Activated CD4-positive, alpha-beta T cell treated with anti-CD3 and anti-CD28 coated beads for 36 hours (primary cell): ENCODE measurements around the gene DDX1. TPM values are rescaled to one million over a fixed set of nuclear protein-coding genes. Genes with fewer than 3 reads are reported as not detected.

ENCODE experiments used
- ATAC-seq: fragments of 200-7000 bp; cut with Tn5 transposase; one replicate; pipeline ENCODE4 v1.10.0; 2021; ENCODE audit warnings: mild to moderate bottlenecking, moderate library complexity
- CTCF ChIA-PET: fragments of 350-600 bp; sonication (Branson Sonifier 250); formaldehyde crosslinking; loops from one replicate; lab custom pipeline; 2021; ENCODE audit warnings: antibody characterized with exemption; lab: Charles Lee
- POLR2A ChIA-PET: fragments of 350-600 bp; sonication (Branson Sonifier 250); formaldehyde crosslinking; loops from one replicate; lab custom pipeline; 2021; ENCODE audit warnings: antibody characterized with exemption, inconsistent platforms; lab: Charles Lee
- DNase-seq: peaks from one replicate; pipeline ENCODE4 v3.0.0-alpha.2; 2020
- H3K27ac Mint-ChIP-seq: one replicate; pipeline ENCODE4 v1.8.0; 2021; ENCODE audit warnings: mixed read lengths
- H3K27me3 Mint-ChIP-seq: one replicate; pipeline ENCODE4 v1.8.0; 2021; ENCODE audit warnings: mixed read lengths
- H3K36me3 Mint-ChIP-seq: one replicate; pipeline ENCODE4 v1.8.0; 2021; ENCODE audit warnings: low read depth, mixed read lengths
- H3K4me1 Mint-ChIP-seq: one replicate; pipeline ENCODE4 v1.8.0; 2021; ENCODE audit warnings: mixed read lengths
- H3K4me3 Mint-ChIP-seq: one replicate; pipeline ENCODE4 v1.8.0; 2021; ENCODE audit warnings: mild to moderate bottlenecking, moderate library complexity, mixed read lengths
- H3K9me3 Mint-ChIP-seq: one replicate; pipeline ENCODE4 v1.8.0; 2021; ENCODE audit warnings: low read depth, mixed read lengths
- intact Hi-C, 2 experiments: fragments of 100-400 bp; cut with DNase I in 1 of 2; cut with micrococcal nuclease in 1 of 2; formaldehyde crosslinking; loops; one replicate each; pipeline versions ENCODE4 v1.14.2 to v1.15.1; 2022 to 2024; cut with DNase I, micrococcal nuclease
- total RNA-seq, 2 experiments: library from RNA; stranded (reverse); gene quantifications; one replicate each; pipeline ENCODE4 v1.2.3, GENCODE V29; 2021

The DDX1 gene
- total RNA-seq, 2 experiments from 2014 or later, result 87.6 to 96.2 TPM

DNA sequence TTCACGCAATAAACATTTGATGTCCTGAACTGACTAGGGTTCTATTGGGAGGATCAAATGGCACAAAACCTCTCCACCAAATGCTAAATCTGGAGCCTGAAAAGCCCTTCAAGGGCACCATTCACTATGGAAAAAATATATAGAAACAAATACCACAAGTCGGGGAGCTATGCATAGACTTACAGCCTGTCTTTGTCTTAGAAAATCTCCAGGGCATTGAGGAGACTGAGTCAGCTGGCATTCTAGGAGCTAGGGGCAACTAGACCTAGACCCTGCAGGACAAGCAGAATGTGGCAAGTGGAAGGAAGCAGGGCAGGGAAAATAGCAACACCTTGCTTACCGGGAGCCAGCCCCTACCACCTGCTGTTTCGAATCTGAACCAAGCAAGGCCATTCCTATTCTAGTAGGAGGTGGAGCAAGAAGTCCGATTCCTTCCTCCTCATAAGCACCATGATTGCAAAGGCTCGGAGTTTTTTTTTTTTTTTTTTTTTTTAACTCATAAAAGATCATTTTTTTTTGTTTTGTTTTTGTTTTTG lies 77.8 kb downstream of the DDX1 start:
- no peaks in the 10 kb centered on the region for H3K4me1 Mint-ChIP-seq
- peaks cover 6% of the 10 kb centered on the region for H3K27me3 Mint-ChIP-seq
- H3K27ac Mint-ChIP-seq, result no peak overlapping the region
- H3K36me3 Mint-ChIP-seq, result no peaks in the 10 kb centered on the region
- H3K9me3 Mint-ChIP-seq, result no peaks in the 10 kb centered on the region
- H3K4me3 Mint-ChIP-seq, result no peak overlapping the region
- CTCF ChIA-PET, result no interaction called here
- intact Hi-C loops, result no loop called here
- DNase-seq (no peak), ATAC-seq (no peak)
- POLR2A ChIA-PET, result no interaction called here

GRCh38 chr2:15670469-15670868 lies 78.8 kb downstream of the DDX1 start:
- H3K4me3 Mint-ChIP-seq, result no peak overlapping the region
- DNase-seq, result no peak
- H3K27me3 Mint-ChIP-seq, result peaks cover 6% of the 10 kb centered on the region
- no peaks in the 10 kb centered on the region for H3K36me3 Mint-ChIP-seq
- intact Hi-C loops, result no loop called here
- no peak for ATAC-seq
- no peaks in the 10 kb centered on the region for H3K9me3 Mint-ChIP-seq
- ChIA-PET POLR2A (no interaction called here), CTCF (no interaction called here)
- H3K4me1 Mint-ChIP-seq, result no peaks in the 10 kb centered on the region
- no peak overlapping the region for H3K27ac Mint-ChIP-seq

GRCh38 chr2:15670981-15671380 lies 79.3 kb downstream of the DDX1 start:
- H3K9me3 Mint-ChIP-seq, result no peaks in the 10 kb centered on the region
- no peak overlapping the region for H3K4me3 Mint-ChIP-seq
- no peaks in the 10 kb centered on the region for H3K4me1 Mint-ChIP-seq
- H3K27me3 Mint-ChIP-seq, result peaks cover 6% of the 10 kb centered on the region
- no peak for ATAC-seq
- H3K27ac Mint-ChIP-seq, result no peak overlapping the region
- CTCF ChIA-PET, result no interaction called here
- POLR2A ChIA-PET, result no interaction called here
- no peaks in the 10 kb centered on the region for H3K36me3 Mint-ChIP-seq
- DNase-seq, result no peak
- intact Hi-C loops, result no loop called here

DNA sequence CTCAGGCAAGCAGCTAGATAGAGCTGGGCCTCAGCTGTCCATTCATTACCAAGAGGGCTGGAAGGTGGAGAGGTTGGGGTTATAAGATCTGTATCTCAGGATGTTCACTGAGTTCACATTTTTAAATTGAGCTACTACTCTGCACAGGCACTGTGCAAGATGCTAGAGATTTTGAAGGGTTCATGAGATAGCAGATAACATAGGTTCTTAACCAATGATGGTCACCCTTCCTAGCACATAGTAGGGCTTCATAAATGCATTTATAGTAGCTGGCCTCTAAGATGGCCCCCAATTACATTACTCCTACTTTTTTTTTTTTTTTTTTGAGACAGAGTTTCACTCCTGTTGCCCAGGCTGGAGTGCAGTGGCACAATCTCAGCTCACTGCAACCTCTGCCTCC lies 79.7 kb downstream of the DDX1 start:
- ATAC-seq (no peak), DNase-seq (no peak)
- H3K4me1 Mint-ChIP-seq, result no peaks in the 10 kb centered on the region
- H3K27ac Mint-ChIP-seq, result no peak overlapping the region
- H3K27me3 Mint-ChIP-seq, result peaks cover 6% of the 10 kb centered on the region
- H3K9me3 Mint-ChIP-seq, result no peaks in the 10 kb centered on the region
- intact Hi-C loops, result no loop called here
- H3K4me3 Mint-ChIP-seq, result no peak overlapping the region
- H3K36me3 Mint-ChIP-seq, result no peaks in the 10 kb centered on the region
- ChIA-PET CTCF (no interaction called here), POLR2A (no interaction called here)

DNA sequence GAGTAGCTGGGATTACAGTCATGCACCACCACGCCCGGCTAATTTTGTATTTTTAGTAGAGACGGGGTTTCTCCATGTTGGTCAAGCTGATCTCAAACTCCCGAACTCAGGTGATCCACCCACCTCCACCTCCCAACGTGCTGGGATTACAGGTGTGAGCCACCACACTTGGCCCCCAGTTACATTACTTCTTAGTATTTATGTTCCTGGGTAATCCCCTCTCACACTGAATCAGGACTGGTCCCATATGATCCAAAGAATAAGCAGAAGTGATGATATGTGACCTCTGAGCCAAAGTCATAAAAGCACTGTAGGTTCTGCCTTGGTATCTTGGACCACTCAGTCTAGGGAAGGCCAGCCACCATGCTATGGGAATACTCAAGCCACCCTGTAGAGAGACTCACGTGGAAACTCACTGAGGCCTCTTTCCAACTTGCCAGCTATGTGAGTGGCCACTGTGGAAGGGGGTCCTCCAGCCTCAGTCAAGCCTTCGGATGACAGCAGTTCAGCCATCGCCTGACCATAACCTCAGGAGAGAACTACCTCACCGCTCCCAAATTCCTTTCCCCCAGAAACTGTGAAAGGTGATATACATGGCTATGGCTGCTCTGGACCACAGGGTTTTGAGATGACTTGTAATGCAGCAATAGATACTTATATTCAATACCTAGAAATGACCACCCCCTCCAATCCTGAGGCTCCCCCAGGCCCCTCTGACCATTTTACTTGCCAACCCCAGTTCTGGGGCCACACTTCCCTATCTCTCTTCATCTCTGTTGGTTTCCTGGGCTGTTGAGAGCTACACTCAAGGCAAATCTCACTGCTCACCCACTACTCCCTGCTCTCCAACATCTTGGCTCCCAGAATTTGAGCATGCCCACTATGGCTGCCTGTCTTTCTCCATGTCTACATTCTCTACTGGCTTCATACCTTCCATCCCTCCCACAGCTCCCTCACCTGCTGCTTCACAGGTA lies 80.5 kb downstream of the DDX1 start:
- Mint-ChIP-seq H3K27ac (no peak overlapping the region), H3K9me3 (no peaks in the 10 kb centered on the region), H3K27me3 (peaks cover 6% of the 10 kb centered on the region), H3K4me3 (no peak overlapping the region), H3K36me3 (no peaks in the 10 kb centered on the region), H3K4me1 (no peaks in the 10 kb centered on the region)
- DNase-seq (no peak), ATAC-seq (no peak)
- ChIA-PET CTCF (no interaction called here), POLR2A (no interaction called here)
- intact Hi-C loops, result no loop called here

GRCh38 chr2:15672961-15673918 lies 81.6 kb downstream of the DDX1 start:
- H3K9me3 Mint-ChIP-seq, result no peaks in the 10 kb centered on the region
- DNase-seq (no peak), ATAC-seq (no peak)
- no peak overlapping the region for H3K27ac Mint-ChIP-seq
- no peak overlapping the region for H3K4me3 Mint-ChIP-seq
- intact Hi-C loops, result no loop called here
- POLR2A ChIA-PET, result no interaction called here
- H3K36me3 Mint-ChIP-seq, result no peaks in the 10 kb centered on the region
- H3K4me1 Mint-ChIP-seq, result no peaks in the 10 kb centered on the region
- peaks cover 6% of the 10 kb centered on the region for H3K27me3 Mint-ChIP-seq
- CTCF ChIA-PET, result no interaction called here

DNA sequence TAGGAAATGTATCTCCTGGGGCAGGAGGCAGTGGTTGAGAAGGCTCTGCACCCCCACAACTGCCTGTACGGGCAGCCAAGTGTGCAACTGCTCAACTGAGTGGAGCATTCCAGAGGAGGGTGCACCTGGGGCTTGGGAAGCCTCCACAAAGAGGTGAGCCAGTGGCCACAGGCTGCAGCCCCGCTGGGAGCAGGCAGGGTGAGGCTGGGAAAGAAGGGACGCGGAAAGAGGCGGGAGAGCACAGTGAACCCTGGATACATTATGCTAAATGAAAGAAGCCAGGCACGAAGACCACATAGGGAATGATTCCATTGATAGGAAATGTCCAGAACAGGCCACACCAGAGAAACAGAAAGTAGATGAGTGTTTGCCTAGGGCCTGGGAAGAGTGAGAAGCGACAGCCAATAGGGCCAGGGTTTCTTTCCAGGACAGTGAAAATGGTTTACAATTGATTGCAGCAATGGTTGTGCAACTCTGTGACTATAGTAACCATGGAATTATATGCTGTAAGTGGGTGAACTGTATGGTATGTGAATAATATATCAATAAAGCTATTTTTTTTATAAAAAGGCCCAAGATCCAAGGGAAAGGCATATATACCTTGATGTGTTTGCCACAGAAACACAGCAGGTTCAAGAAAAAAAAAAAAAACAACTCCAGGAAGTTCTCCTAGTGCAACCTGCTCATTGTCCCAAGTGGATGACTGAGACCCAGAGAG lies 82.4 kb downstream of the DDX1 start:
- H3K36me3 Mint-ChIP-seq, result no peaks in the 10 kb centered on the region
- POLR2A ChIA-PET, result no interaction called here

GRCh38 chr2:15674637-15675455 lies 83.2 kb downstream of the DDX1 start:
- intact Hi-C loops, result no loop called here
- no peak overlapping the region for H3K27ac Mint-ChIP-seq
- DNase-seq (no peak), ATAC-seq (no peak)
- peaks cover 6% of the 10 kb centered on the region for H3K27me3 Mint-ChIP-seq
- ChIA-PET POLR2A (no interaction called here), CTCF (interaction anchor here (0.6 kb wide), 1 partner anchor 20 kb away, joined by 4 read pairs; no protein-coding TSS in a partner anchor)
- H3K9me3 Mint-ChIP-seq, result no peaks in the 10 kb centered on the region
- no peaks in the 10 kb centered on the region for H3K4me1 Mint-ChIP-seq
- H3K4me3 Mint-ChIP-seq, result no peak overlapping the region
- no peaks in the 10 kb centered on the region for H3K36me3 Mint-ChIP-seq

More for the DNA sequence above, 82.4 kb downstream of the DDX1 start:
- ATAC-seq (no peak), DNase-seq (no peak)
- peaks cover 6% of the 10 kb centered on the region for H3K27me3 Mint-ChIP-seq
- H3K9me3 Mint-ChIP-seq, result no peaks in the 10 kb centered on the region
- H3K4me3 Mint-ChIP-seq, result no peak overlapping the region
- CTCF ChIA-PET, result no interaction called here
- intact Hi-C loops, result no loop called here
- no peaks in the 10 kb centered on the region for H3K4me1 Mint-ChIP-seq
- no peak overlapping the region for H3K27ac Mint-ChIP-seq

DNA sequence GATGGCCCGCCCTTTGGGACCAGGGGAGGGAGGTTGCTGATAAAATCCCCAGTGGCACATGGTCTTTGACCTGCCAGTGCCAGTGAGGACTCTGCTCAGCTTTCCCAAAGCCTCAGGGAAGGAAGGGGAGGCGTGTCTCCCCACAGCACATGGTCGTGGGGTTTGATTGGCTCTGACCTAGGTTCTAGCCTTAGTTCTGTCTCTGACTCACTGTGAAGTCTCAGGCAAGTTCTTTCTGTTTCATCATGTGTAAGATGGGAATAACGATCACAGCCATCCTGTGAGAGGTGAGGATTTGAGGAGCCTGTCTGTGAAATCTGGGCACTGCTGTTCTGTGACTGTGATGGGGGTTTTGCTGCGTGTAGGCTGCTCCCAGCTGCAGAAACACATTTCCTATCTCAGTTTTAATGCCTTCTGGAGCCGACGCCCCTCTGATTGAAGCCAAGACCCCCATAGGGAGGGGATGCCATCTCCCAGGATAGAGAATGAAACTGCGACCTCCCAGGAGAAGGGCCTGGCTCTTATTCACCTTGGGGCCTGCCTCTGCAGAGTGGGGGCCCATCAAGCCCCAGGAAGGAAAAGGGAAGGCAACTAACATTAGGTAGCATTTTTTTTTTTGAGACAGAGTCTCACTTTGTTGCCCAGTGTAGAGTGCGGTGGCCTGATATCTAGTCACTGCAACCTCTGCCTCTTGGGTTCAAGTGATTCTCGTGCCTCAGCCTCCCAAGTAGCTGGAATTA lies 84.0 kb downstream of the DDX1 start:
- ATAC-seq (no peak), DNase-seq (no peak)
- Mint-ChIP-seq H3K4me3 (no peak overlapping the region), H3K4me1 (no peaks in the 10 kb centered on the region), H3K27me3 (peaks cover 6% of the 10 kb centered on the region), H3K9me3 (no peaks in the 10 kb centered on the region), H3K36me3 (no peaks in the 10 kb centered on the region), H3K27ac (no peak overlapping the region)
- ChIA-PET POLR2A (no interaction called here), CTCF (interaction anchor here (0.6 kb wide), 1 partner anchor 21 kb away, joined by 4 read pairs; no protein-coding TSS in a partner anchor)
- intact Hi-C loops, result no loop called here
